Lung microvascular endothelial cell (primary cell): ENCODE measurements around the gene ITGA1. TPM values are rescaled to one million over a fixed set of nuclear protein-coding genes. Genes with fewer than 3 reads are reported as not detected.

ENCODE experiments used
- DNase-seq, 2 donors: peaks; one replicate each; pipeline versions ENCODE4 v3.0.0 to v3.0.0-alpha.2; 2010; ENCODE audit warnings: low read depth in 2 of 2
- total RNA-seq: library from RNA; depleted of rRNA; stranded (reverse); fragments of >200 nt; gene quantifications from 2 replicates; pipeline ENCODE4 v1.2.1, GENCODE V29; 2014

Gene ITGA1
- total RNA-seq, 1 donor from 2014 or later = 43.8 TPM

DNA sequence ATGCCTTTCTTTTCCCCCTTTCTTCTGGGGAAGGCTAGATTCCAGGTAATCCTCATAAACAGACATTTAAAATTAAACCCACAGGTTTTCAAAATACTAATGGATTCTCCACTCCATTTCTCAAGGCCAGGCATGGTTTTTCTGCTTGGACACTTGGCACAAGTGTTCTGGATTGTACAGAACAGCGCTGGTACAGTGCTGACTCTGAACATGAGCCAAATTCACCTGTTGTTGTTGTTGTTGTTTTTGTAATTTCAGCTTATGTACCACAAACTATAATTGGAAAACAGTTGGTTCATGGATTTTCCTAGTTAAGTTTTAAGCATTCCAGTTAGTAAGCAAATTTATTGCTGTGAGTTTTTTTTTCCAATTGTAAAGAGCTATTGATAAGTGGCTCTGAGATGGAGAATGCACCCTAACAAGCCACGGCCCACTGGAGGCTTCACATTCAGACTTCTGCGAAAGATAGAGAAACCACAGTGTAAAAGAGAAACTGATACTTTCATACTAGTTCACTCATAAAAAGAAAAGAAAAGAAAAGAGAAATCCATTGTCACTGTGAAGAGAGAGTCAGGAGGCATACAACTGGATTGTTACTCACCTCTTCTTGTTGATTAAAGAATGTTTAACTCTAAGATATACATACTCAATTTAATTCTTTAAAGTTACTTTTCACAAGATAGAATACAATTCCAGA, 16.2 kb upstream of the ITGA1 start:
- DNase-seq = no peak

DNA sequence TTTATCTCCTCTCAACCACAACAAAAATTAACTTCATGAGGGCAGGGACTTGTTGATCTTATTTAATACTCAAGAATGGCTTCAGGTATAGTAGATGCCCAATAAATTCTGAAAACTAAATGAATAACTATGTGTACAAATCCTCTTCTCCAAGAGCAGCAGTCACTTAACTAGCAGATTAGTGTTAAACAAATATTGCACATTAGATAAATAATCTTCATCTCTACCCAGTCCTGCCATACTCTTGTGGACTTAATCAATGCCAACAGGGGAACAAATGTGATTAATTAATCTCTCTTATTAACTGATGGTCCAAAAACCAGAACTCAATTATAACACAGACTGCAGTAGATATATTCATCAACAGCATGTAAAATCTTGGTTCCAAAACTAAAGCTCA, 15.0 kb upstream of the ITGA1 start:
- DNase-seq = no peak

DNA sequence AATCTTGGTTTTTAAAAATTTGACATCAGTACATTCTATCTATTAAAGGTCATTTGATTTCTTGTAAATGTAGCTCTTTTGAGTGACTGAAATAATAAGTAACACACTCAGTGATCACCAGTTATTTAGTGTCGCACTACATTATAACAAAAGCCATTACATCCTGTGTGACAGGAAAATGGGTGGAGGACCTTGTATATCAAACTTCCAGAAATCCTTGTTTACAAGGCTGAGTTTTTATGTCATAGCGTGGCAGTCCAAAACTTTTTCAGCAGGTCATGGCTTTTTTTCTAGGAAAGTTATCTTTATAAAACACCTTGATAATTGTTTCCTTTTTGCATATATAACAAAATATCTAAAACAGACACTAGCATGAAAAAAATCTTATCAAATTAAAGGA, 14.4 kb upstream of the ITGA1 start:
- peak in 1 of 2 donors; percentile 51 for DNase-seq

DNA sequence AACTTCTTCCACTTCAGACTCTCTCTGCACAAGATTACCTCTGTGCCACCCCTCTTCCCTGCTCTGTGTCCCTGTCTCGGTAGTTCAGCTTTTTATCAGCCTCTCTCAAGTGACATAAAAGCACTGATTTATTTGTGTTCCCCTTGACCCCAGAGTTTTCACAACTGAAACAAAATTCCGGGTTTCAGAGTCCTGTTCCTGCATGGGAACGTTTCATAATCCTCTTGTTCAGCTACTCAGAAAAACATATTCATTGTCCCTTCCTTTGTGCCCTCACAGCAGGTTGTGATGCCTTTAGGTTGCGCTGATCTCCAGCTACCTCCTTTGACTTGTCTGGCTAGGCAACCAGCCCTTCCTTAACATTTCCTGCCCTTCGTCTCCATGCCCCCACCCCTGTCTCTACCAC, 13.7 kb upstream of the ITGA1 start:
- peak in 1 of 2 donors; percentile 55 for DNase-seq

DNA sequence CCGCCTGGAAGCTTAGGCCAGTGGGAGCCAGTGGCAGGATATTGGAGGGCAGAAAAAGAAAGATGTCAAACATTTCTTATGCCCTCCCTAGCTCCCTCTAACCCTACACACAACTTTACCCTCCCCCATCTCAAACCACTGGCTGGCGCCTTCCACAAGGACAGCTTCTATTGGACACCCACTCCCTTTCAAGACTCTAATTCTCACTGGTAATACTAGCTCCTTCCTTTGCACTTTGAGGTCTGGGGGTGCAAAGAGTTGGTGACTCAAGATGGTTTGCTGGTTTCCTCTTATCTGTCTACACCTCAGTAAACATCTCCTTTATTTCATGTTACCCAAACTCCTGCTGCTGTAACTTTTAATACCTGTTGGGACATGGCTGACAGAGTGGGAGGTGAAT, 11.6 kb upstream of the ITGA1 start:
- no peak for DNase-seq

DNA sequence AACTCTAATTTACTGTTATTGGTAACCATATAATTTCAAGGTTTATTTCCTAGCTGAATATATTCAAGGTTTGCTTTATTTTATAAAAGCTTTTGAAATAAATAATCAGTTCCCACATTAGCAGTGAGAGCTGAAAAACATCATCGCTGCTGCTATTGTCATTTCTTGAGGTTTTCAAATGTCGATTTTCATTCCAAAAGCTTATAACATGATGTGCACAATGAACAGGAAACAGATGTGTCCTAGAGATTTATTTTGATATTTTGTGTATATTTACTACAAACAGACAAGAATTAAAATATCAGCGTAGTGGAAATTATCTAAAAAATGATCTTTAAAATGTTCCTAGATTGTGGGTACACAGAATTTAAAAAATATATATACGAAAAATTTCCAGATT, 10.5 kb upstream of the ITGA1 start:
- DNase-seq = peak; percentile 36 to 70

DNA sequence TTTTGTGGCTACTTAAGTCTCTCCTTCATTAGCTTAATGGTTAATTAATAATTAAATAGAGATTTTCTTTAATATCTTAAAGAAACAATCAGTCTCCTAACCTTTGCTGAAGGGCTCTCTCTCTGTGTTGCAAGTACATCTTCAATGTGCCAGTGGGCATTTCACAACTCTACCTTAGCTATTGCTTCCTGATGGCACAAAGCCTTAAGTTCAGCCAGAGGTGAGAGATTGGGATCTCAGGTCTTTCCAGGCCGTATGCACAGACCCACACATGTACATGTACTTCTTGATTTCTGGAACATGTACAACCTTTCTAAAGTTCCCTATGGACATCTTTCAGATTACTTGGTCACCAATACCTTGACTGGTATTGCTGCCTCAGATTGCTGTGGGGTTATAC, 8.9 kb upstream of the ITGA1 start:
- no peak for DNase-seq

DNA sequence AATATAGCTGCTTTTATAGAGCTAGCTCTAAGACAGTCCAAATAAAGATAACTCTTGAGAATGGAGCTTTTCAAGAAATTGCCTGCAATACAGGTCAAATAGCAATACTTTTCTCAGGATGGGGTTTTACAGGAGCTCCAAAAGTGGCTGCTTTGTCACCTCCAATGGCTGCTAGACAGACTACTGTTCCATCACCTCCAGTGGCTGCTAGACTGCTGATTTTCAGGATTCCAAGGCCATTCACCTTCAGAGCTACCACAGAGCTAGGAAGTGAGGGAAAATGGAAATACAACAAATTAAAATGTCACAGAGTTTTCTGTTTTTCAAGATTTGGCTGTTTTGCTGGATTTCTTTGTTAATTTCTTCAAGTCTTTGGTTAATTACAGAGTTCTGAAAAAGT, 8.5 kb upstream of the ITGA1 start:
- DNase-seq = no peak

DNA sequence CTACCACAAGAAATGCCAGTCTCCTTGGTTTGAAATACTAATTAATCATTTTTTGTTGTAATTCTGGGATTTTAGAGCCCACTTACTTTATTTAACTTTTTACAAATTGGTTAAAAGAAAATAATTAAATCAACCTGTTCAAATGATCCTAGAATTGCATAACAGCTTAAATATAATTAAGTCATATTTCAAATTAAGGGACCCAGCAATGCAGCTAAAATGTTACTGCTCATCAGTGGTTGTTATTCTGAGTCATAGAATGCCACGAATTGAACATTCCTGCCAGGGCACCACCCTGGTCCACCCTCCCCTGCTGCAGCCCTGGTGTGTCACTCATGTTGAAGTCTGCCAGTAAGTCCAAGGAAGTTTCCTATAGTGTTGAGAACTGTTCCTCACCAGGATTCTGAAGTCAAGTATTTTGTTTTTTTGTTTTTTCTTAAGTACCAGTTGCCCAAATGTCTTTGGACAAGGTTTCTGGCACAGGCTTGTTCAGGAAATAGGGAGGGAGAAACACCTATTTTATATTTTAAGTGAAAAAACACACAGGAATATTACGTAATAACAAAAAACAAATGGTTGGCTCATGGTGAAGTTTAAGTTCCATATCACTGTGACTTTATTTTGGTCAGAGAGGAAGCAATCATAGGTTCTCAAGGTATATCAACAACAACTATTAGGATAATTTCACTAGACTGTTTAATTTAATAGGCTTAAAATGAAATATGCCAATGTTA, 4.3 kb upstream of the ITGA1 start:
- peak; percentile 29 to 34 for DNase-seq

DNA sequence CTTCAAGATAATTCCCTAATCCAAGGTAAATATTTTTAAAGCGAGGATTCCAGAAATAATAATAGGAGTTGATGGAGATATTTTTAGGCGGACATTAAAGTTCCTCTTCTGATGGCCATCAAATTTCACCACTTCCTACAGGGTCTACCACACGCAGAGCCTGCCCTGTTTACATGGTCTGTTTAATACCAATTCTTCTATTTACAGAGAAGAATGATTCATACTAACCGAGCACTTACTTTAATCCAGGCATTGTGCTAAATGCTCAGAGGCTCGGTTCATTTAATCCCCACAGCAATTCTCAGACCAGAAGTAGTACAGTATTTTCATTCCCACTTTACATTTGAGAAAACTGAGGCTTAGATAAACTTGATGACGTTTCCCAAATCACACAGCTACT, 3.0 kb upstream of the ITGA1 start:
- no peak for DNase-seq

DNA sequence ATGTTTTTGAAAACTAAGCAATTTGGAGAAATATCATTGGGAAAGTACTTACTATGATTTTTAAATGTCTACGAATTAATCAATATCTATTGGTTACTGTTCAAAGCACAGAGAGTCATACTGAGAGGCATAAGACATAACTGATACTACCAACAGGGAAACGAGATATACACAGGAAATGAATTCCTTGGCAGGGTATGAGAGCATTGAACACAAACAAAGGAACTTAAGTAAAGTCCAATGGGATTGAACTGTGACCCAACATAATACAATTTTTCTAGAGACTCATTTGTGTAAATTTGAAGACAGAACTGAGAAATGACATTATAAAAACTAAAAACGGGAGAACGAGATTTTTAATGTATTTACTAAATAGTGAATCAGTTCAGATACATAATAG, 1.3 kb upstream of the ITGA1 start:
- DNase-seq = peak in 1 of 2 donors; percentile 58

DNA sequence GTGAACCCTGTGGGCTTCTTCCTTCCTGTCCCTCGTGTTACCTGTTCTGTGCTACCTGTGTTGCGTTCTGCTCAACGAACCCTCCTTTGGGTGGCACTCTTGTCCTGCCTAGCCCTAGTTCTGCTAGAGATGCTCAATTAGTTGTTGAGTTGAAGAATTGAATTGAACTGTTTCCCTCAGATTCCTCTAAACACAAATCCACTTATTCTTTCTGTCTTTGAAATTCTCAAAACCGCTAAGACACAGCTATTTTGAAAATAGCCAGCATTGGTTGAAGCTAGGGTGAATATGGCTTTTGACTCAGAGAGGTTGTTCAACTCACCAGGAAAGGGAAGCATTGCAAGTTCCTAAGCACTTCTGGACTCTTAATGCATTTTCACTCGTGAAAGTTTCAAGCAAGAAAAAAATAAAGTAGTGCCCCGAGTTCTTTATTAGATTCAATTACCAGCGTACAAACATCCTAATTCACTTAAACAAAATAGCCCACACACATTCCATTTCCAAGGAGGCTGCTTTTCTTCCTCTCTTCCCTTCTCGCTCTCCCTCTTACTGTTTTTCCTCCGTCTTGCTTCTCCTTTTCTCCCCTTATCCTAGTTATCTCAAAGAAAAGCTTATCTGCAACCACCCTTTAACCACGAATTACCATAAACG, 642 bp upstream of the ITGA1 start:
- DNase-seq = peak in 1 of 2 donors; percentile 23

DNA sequence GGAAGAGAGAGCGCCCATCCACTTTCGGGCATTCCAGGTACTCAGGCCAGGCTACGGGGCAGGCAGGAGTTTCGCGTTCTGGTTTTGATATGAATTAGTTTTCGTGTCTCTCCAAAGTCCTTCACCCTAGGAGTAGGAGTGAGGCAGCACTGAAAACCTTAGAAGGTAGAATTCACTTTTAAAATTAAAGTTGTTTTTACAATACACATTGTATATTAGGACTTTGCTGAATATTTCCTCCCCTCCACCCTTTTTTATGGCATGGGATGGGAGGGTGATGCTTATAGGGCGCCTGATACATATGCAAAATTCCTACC, 747 bp downstream of the ITGA1 start:
- DNase-seq = no peak

DNA sequence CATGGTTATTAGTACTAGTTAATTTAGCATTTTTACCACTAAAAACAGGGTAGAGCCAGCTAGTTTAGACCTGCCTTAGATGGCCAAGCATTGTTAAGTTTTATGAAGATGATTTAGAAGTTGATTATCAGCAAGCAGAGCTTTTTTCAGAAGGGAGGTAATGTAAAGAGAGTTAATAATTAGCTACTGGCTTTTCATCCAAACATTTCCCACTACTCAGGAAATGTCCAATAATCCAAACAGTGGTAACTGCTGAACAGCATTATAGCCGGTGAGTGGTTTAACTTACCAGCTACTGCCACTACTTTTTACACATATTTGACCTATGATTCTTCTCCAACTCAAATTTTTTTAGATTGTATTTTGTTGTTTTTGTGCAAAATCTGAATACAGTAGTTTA, 1.7 kb downstream of the ITGA1 start:
- DNase-seq = no peak

DNA sequence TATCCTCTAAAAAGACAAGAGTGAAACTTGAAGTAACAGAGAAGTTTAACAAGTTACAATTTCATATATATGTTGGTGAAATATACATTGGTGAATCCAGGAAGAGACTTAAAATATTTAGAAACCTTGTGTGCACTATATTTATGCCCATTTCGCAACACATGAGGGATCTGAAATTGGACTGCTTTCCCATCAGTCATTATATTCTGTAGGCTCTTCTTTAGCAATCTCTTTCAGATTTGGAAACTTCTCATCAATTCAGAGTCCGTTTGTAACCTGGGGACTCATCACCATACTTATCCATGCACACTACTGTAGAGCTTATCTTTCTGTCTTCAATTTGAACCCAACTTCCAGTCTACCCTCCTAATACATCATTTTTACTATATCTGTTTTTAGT, 2.1 kb downstream of the ITGA1 start:
- DNase-seq = no peak

DNA sequence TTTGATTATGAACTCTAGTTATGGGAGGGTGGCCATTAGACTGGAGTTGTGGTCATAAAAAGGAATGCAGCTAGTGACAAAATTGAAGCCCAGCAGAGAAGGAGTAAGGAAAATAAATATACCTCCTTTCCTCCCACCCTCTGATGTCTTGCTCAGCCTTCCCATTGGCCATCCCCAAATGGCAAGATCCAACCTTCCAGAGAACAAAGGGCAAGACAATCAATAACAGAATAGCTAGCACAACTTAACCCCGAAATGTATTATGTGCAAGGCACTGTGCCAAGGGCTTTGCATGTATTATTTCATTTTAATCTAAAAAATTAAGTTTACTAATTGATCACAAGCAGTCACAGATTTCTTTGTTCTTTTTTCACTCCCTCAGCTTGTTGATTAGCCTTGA, 3.6 kb downstream of the ITGA1 start:
- no peak for DNase-seq

DNA sequence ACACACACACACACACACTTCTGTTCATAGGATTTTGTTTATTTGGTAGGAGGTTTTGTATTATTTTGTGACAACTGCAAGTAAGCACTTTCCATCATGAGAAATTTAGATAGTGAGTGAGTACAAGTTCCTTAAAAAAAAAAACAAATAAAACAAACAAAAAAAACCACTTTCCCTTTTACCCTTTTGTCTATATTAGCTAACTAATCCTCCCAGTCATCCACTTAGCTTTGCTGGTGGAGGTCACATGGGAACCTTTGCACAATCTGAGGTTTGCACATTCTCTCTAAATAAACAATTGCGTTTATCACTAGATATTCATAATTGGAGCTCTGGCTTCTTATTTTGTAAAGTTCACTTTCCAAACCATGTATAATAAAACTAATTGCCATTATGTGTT, 6.8 kb downstream of the ITGA1 start:
- DNase-seq = no peak

DNA sequence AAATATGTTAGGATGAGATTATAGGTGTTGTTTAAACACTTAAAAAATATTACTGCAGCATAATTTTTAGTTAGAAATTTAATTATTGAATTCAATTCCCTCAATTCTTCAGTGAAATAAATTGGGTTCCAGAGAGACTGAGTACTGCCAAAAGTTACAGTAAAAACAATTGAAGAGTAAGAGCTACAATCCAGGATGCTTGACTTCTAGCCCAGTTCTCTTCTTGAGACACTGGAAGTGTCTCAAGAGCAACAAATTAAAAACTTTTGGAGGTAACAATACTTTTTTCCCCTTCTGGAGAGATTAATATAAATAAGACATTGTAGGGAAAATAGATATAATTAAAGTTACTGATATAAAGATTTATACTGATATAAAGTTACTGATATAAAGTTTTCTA, 8.3 kb downstream of the ITGA1 start:
- DNase-seq = no peak

DNA sequence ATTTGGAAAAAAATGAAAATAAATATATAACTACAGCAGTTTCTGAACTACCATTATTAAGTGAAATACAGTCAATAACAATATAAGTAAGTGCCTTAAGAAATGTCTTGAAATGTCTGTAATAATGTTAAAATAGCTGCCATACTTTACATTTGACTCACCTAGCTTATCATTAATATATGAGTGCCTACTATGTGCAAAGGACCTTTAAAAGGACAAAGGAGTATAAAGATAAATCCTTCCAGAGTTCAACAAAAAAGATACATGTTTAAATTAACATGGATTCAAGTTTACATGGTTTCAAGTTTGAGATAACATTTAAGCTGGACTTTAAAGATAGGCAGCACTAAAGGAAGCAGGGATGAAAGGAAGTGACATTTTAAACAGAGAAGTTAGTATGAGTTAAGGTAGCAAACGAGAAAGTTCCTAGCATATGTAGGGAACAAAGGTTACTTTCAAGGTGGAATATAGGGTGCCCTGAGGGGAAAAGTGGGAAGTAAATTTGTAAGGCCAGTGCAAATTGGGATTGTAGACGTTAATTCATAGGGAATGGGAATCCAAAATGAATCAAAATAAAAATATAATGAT, 8.9 kb downstream of the ITGA1 start:
- DNase-seq = no peak

DNA sequence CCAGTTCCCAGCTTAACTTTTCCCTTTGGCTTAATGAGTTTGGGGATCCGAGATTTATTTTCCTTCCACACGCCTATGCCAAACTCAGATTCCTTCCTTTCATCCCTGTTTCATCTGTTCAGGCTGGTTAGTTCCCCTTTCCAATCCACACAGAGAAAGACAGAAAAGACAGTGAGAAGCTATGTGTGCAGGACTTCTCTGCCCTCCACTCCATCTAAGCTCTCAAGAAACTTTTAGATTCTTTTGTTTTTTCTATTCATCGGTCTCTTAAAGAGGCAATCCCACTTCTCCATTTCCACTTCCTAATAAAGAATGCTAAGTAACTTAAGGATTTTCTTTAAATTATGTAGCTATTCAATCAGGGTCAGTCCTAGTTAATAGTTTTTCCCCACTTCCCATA, 11.2 kb downstream of the ITGA1 start:
- peak in 1 of 2 donors; percentile 14 for DNase-seq

DNA sequence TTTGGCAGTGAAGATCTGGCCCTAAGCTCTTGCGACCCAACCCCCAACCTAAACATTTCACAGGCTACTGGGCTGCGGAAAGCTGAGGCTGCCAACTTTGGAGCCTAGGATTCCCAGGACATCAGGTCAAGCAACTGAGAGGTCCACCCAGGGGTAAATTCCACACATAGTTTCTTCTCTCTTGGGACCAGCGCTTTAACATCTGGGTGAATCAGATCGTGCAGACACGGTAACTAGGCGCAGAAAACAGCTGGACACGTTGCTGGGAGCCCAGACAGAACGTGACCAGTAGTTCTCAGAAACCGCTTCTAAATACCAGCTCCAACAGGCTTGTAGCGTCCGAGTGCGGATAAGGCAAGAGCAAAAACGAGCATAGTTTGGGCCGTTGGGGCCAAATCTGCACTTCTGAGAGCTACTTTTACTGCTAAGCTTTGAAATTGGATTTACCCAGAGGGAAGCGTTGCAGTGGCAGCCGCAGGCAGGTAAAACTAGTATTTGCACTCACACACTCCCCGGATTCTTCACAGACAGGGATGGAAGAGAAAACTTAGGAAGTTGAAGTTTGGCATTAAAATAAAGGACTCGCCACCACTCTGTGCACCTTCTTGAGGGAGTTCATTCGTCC, 11.8 kb downstream of the ITGA1 start:
- peak; percentile 60 for DNase-seq

DNA sequence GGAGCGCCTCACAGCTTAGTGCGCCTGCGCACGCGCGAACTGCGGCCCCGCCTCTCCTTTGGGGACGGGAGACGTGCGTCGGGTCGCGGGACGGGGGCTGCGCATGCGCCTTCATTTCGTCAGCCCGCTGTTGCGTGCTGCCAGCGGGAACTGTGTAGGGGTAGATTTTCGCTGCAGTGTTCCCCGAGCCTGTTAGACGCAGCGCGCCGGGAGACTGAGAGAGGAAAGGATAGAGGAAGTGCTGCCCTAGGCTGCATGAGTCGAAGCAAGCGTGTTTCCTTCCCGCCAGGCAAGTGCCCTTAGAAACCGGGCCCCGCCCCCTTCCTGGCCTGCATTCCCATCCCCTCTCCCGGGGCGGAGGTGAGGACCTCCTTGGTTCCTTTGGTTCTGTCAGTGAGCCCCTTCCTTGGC, 12.3 kb downstream of the ITGA1 start:
- peak; percentile 96 for DNase-seq
